Testis (tissue), 3 donors: Measurements from ENCODE around the gene CGB1. TPM values are rescaled to one million over a fixed set of nuclear protein-coding genes. Genes with fewer than 3 reads are reported as not detected.
"Not testable (repeated sequence)": the region's sequence is repeated elsewhere in the genome, so short reads cannot be mapped to it uniquely, and the experiment has no call there.

ENCODE experiments used
- DNase-seq: peaks from one replicate; pipeline ENCODE4 v3.0.0-alpha.2; 2019
- H3K27ac ChIP-seq, 2 donors: fragments of 200-600 bp; sonication (generic); one replicate each; pipeline ENCODE4 v1.5.1; 2019
- H3K27me3 ChIP-seq: fragments of 200-600 bp; sonication (generic); one replicate; pipeline ENCODE4 v1.5.1; 2019
- H3K36me3 ChIP-seq: fragments of 200-600 bp; sonication (generic); one replicate; pipeline ENCODE4 v1.5.1; 2017; ENCODE audit warnings: low read depth; ENCODE audit errors: missing control alignments
- H3K4me1 ChIP-seq: fragments of 200-600 bp; sonication (generic); one replicate; pipeline ENCODE4 v1.5.1; 2019
- H3K4me3 ChIP-seq, 2 donors: fragments of 200-600 bp; sonication (generic); one replicate each; pipeline ENCODE4 v1.5.1; 2017 to 2019
- H3K9me3 ChIP-seq: fragments of 200-600 bp; sonication (generic); one replicate; pipeline ENCODE4 v1.5.1; 2017
- WGBS, 2 donors: methylation state at CpG; one replicate each; pipeline ENCODE4 v1.1.5; 2018; 5-methylcytosine and 5-hydroxymethylcytosine counted together
- intact Hi-C: fragments of 100-400 bp; cut with DNase I; formaldehyde crosslinking; loops from one replicate; pipeline ENCODE4 v1.15.1; 2023; ENCODE audit warnings: low total_unique reads
- polyA plus RNA-seq: library from polyadenylated mRNA; stranded (reverse); fragments of 350-450 nt; fragmentation: Illumina TruSeq; extraction: RNeasy Lipid Tissue Mini Kit (QIAGEN cat#74804); gene quantifications from one replicate; pipeline ENCODE4 v1.2.3, GENCODE V29; 2014; ENCODE audit warnings: low read depth, low replicate concordance; ENCODE audit not compliant: insufficient read depth
- total RNA-seq, 2 donors: library from RNA; depleted of rRNA; stranded (reverse); fragments of >200 nt; gene quantifications; one replicate each; pipeline ENCODE4 v1.2.3, GENCODE V29; 2016
- TF ChIP-seq, protein P1 (sequence below), 3 experiments: fragments of 450-650 bp in 2 of 3; fragments of 200-600 bp in 1 of 3; sonication (generic) in 1 of 3; IDR thresholded peaks; one replicate each; pipeline ENCODE4 v1.5.1; 2016 to 2019; ENCODE audit warnings: antibody characterized with exemption in 3 of 3, mild to moderate bottlenecking in 2 of 3, moderate library complexity in 1 of 3

The CGB1 gene
- total and polyA plus RNA-seq, 3 donors from 2014 or later = 2.3 to 2.9 TPM; not detected in 1

DNA sequence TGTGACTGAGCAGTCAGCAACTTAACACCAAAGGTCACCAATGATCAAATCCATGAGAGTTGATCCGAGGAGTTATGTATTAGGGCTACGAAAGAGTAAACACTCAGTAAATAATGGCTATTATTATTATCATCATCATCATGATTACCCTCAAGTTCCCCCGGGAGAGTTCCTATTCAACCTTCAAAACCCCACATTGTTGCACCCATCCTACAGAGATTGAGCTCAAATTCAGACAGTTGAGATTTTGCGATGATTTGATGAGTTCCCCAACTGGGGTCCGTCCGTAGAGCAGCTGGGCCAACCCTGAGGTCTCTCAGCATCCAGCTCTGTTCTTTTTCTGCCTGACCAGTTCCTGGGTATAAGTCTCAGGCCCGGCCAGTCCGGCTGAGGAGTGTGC is 1.4 kb upstream of the CGB1 start:
- H3K36me3 ChIP-seq, H3K4me1 ChIP-seq, H3K4me3 ChIP-seq, DNase-seq, H3K9me3 ChIP-seq, intact Hi-C loops, H3K27me3 ChIP-seq, H3K27ac ChIP-seq: not testable (repeated sequence)
- WGBS, 2 donors = 88 to 89% methylated on average over 8 of the region's 8 CpGs

DNA sequence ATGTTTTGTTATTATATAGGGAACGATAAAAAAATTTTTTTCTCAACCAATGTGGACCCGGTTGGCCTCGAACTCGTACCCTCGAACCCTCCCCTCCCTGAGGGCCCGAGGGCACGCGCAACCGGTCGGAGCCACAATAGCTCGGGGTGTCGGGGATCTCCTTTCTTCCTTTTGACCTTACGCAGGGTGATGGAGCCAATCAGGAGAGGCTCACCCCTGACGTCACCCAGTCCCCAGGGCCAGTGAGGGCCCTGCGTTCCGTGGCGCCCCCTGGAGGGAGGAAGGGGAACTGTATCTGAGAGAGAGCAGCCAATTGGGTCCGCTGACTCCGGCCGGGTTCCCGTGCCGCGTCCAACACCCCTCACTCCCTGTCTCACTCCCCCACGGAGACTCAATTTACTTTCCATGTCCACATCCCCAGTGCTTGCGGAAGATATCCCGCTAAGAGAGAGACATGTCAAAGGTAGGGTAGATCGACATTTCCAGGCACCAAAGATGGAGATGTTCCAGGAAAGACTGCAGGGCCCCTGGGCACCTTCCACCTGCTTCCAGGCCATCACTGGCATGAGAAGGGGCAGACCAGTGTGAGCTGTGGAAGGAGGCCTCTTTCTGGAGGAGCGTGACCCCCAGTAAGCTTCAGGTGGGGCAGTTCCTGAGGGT is 4.9 kb downstream of the CGB1 start, which contains the start of gene CGB2:
Gene CGB2, plus strand, starts transcription at position 249 of the 660 bp plus-strand sequence. Its CDS starts 206 bp downstream, at position 455.
- H3K27ac ChIP-seq, H3K36me3 ChIP-seq, H3K4me1 ChIP-seq, H3K27me3 ChIP-seq, intact Hi-C loops, H3K4me3 ChIP-seq, H3K9me3 ChIP-seq: not testable (repeated sequence)
- DNase-seq = peak; percentile 81
- 10 to 25% methylated on average over 20 to 28 of the region's 28 CpGs for WGBS, 2 donors
- TF ChIP-seq, protein P1, sequence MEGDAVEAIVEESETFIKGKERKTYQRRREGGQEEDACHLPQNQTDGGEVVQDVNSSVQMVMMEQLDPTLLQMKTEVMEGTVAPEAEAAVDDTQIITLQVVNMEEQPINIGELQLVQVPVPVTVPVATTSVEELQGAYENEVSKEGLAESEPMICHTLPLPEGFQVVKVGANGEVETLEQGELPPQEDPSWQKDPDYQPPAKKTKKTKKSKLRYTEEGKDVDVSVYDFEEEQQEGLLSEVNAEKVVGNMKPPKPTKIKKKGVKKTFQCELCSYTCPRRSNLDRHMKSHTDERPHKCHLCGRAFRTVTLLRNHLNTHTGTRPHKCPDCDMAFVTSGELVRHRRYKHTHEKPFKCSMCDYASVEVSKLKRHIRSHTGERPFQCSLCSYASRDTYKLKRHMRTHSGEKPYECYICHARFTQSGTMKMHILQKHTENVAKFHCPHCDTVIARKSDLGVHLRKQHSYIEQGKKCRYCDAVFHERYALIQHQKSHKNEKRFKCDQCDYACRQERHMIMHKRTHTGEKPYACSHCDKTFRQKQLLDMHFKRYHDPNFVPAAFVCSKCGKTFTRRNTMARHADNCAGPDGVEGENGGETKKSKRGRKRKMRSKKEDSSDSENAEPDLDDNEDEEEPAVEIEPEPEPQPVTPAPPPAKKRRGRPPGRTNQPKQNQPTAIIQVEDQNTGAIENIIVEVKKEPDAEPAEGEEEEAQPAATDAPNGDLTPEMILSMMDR (IDR thresholded peaks at IDR 0.05) = peak in 2 of 3 experiments; percentile 48 to 74

DNA sequence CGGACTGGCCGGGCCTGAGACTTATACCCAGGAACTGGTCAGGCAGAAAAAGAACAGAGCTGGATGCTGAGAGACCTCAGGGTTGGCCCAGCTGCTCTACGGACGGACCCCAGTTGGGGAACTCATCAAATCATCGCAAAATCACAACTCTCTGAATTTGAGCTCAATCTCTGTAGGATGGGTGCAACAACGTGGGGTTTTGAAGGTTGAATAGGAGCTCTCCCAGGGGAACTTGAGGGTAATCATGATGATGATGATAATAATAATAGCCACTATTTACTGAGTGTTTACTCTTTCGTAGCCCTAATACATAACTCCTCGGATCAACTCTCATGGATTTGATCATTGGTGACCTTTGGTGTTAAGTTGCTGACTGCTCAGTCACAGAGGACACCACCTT is 6.4 kb downstream of the CGB1 start:
- H3K4me3 ChIP-seq, H3K9me3 ChIP-seq, H3K27ac ChIP-seq, intact Hi-C loops, H3K4me1 ChIP-seq, DNase-seq, H3K27me3 ChIP-seq, H3K36me3 ChIP-seq: not testable (repeated sequence)
- 90 to 98% methylated on average over 4 to 6 of the region's 8 CpGs for WGBS, 2 donors

DNA sequence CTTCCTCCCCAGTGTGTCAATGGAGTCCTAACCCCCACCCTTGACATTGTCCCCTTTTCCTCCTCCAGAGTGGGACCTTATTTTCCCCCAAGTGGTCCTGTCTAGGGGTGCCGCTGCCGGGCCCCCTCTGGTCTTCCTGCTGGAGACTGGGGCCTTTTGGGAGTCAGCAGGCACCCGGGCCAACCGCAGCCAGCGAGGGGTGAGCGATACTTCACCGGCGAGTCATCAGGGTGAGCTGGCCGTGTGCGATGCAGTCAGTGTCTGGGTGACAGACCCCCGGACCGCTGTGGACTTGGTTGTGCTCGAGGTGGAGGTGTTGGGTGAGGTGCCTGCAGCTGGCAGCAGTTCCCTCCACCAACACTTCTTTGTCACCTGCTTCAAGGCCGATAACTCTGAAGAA is 6.9 kb downstream of the CGB1 start:
- H3K36me3 ChIP-seq, H3K4me3 ChIP-seq, DNase-seq, intact Hi-C loops, H3K9me3 ChIP-seq, H3K27me3 ChIP-seq, H3K27ac ChIP-seq, H3K4me1 ChIP-seq: not testable (repeated sequence)
- WGBS, 2 donors = 91 to 94% methylated on average over 5 to 14 of the region's 14 CpGs

DNA sequence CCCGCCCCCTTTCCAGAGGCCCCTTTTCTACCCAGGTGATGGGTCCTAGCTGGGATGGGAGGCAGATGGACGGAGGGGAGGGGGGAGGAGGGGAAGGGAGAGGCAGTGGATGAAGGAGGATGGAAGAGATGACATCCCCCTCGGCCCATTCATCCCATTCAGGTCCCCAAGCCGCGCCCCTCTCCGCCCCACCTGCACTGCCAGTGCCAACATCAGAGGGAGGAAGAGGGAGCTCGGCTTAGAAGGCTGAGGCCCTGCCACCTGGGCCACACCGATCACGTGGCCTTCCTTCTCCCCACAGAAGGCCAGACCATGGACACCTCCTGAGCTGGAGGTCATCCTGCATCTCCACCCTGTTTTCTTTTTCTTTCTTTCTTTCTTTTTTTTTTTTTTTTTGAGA is 8.0 kb downstream of the CGB1 start:
- H3K9me3 ChIP-seq, intact Hi-C loops, DNase-seq, H3K4me3 ChIP-seq, H3K27ac ChIP-seq, H3K4me1 ChIP-seq, H3K27me3 ChIP-seq, H3K36me3 ChIP-seq: not testable (repeated sequence)
- WGBS, 2 donors = 74 to 86% methylated on average over 8 to 9 of the region's 9 CpGs

DNA sequence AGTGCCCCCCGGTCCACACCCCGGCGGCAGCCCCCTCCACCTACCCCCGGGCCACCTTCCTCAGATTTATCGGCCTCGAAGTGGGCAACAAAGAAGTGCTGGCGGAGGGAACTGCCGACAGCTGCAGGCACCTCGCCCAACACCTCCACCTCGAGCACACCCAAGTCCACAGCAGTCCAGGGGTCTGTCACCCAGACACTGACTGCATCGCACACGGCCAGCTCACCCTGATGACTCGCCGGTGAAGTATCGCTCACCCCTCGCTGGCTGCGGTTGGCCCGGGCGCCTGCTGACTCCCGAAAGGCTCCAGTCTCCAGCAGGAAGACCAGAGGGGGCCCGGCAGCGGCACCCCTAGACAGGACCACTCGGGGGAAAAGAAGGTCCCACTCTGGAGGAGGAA is 11.1 kb downstream of the CGB1 start:
- H3K27ac ChIP-seq, intact Hi-C loops, H3K9me3 ChIP-seq, H3K4me1 ChIP-seq, H3K4me3 ChIP-seq, H3K27me3 ChIP-seq, H3K36me3 ChIP-seq, DNase-seq: not testable (repeated sequence)
- 87 to 90% methylated on average over 13 to 23 of the region's 23 CpGs for WGBS, 2 donors

DNA sequence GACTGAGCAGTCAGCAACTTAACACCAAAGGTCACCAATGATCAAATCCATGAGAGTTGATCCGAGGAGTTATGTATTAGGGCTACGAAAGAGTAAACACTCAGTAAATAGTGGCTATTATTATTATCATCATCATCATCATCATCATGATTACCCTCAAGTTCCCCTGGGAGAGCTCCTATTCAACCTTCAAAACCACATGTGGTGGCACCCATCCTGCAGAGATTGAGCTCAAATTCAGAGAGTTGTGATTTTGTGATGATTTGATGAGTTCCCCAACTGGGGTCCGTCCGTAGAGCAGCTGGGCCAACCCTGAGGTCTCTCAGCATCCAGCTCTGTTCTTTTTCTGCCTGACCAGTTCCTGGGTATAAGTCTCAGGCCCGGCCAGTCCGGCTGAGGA is 11.6 kb downstream of the CGB1 start:
- H3K36me3 ChIP-seq, DNase-seq, H3K4me1 ChIP-seq, H3K27ac ChIP-seq, H3K9me3 ChIP-seq, H3K4me3 ChIP-seq, intact Hi-C loops, H3K27me3 ChIP-seq: not testable (repeated sequence)
- WGBS, 2 donors = 94 to 97% methylated on average over 3 to 4 of the region's 6 CpGs

DNA sequence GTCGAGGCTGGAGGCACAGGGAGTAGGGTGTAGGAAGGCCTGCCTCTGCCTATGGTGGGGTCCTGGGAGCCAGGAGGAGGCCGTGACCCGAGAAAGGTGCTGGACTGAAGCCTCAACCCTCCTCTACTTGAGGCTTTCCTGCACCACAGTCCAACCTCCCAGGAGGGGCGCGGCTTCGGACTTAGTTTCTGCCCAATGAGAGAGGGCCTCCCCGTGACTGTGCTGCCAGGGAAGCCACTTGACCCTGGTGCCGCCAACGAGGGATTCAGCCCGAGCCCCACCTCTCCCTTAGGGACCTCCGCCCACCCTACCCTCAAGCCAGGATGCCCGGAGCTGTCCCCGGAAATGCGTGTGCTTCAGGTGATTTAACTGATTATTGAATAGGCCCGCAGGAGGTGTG is 12.5 kb downstream of the CGB1 start, which contains the start of gene CGB3:
Gene CGB3, minus strand, starts transcription at position 101 of the 400 bp plus-strand sequence. CDS start 362 bp downstream, outside the sequence.
- DNase-seq, intact Hi-C loops, H3K27me3 ChIP-seq, H3K9me3 ChIP-seq, H3K27ac ChIP-seq, H3K4me1 ChIP-seq, H3K36me3 ChIP-seq, H3K4me3 ChIP-seq: not testable (repeated sequence)
- WGBS, 2 donors = 85% methylated on average over 13 of the region's 15 CpGs; no CpG with 5 or more reads in 1 of the 2 donors
